Right atrium auricular region (tissue), 2 donors: ENCODE data around the gene EFEMP2. TPM values are rescaled to one million over a fixed set of nuclear protein-coding genes. Genes with fewer than 3 reads are reported as not detected.

ENCODE experiments used
- DNase-seq: peaks from one replicate; pipeline ENCODE4 v3.0.0-alpha.2; 2019; ENCODE audit warnings: low spot score
- H3K27ac ChIP-seq, 2 donors: fragments of 200-600 bp; sonication (generic); 1 replicate in 1 of 2; 2 replicates in 1 of 2; pipeline ENCODE4 v1.5.1; 2016 to 2019
- H3K27me3 ChIP-seq, 2 donors: fragments of 200-600 bp; sonication (generic); one replicate each; pipeline versions ENCODE4 v1.5.1 to v1.6.0; 2017 to 2019
- H3K36me3 ChIP-seq: fragments of 200-600 bp; sonication (generic); one replicate; pipeline ENCODE4 v1.5.1; 2016
- H3K4me1 ChIP-seq, 2 donors: fragments of 200-600 bp; sonication (generic); one replicate each; pipeline versions ENCODE4 v1.5.1 to v1.6.0; 2017 to 2019
- H3K4me3 ChIP-seq, 2 donors: fragments of 200-600 bp; sonication (generic); 1 replicate in 1 of 2; 2 replicates in 1 of 2; pipeline ENCODE4 v1.5.1; 2017 to 2019; ENCODE audit warnings: mild to moderate bottlenecking in 1 of 2, moderate library complexity in 1 of 2
- H3K9me3 ChIP-seq, 2 donors: fragments of 200-600 bp; sonication (generic); one replicate each; pipeline ENCODE4 v1.5.1; 2019
- total RNA-seq, 2 donors: library from RNA; depleted of rRNA; stranded (reverse); fragments of >200 nt; gene quantifications; one replicate each; pipeline ENCODE4 v1.1.0, GENCODE V29; 2016
- TF ChIP-seq, protein P1 (sequence below), 2 donors: fragments of 200-600 bp; sonication (generic); IDR thresholded peaks; one replicate each; pipeline ENCODE4 v1.5.1; 2019; ENCODE audit warnings: antibody characterized with exemption in 2 of 2

Gene EFEMP2
- total RNA-seq, 2 donors from 2014 or later, result 117 to 156 TPM

DNA sequence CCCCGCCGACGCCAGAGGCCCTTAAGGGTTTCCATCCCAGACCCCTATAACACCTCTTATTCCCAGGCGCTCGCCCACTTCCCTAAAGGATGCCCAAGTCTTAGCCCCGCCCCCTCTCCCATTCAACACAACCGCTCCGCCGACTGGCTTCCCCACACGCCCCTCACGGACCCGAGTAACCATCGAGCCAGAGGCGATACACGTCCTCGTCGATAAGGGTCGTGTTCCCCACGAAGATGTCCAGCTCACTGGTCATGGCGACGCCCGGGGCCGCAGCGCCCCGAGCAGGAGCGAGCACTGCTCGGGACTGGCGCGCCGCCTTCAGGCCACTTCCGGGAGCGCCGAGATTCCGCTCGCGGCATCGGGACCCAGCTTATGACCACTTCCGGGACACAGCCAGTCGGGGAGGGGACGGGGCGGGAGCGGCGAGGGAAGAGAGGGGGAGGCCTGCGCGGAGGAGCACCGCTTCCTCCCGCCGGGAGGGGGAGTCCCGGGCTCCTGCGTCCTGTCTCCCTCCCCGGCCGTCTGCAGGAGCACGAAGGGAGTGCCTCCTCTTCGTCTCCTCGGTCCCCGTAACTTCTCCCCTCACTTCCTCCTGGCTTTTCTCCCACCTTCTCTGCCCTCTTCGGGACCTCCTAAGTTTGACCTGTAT lies 15.7 kb upstream of the EFEMP2 start, which contains the start of gene FIBP:
TSS of gene FIBP (minus strand) at position 309 of the 652 bp plus-strand sequence. CDS start at position 256, 53 bp downstream.
- TF ChIP-seq, protein P1, sequence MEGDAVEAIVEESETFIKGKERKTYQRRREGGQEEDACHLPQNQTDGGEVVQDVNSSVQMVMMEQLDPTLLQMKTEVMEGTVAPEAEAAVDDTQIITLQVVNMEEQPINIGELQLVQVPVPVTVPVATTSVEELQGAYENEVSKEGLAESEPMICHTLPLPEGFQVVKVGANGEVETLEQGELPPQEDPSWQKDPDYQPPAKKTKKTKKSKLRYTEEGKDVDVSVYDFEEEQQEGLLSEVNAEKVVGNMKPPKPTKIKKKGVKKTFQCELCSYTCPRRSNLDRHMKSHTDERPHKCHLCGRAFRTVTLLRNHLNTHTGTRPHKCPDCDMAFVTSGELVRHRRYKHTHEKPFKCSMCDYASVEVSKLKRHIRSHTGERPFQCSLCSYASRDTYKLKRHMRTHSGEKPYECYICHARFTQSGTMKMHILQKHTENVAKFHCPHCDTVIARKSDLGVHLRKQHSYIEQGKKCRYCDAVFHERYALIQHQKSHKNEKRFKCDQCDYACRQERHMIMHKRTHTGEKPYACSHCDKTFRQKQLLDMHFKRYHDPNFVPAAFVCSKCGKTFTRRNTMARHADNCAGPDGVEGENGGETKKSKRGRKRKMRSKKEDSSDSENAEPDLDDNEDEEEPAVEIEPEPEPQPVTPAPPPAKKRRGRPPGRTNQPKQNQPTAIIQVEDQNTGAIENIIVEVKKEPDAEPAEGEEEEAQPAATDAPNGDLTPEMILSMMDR (IDR thresholded peaks at IDR 0.05), result peak; percentile 82 to 87
- Histone ChIP-seq H3K27ac (peak within 1 kb of the TSS; percentile 96 to 100), H3K27me3 (no peaks in the 10 kb centered on the region), H3K9me3 (no peaks in the 10 kb centered on the region), H3K4me3 (peak within 1 kb of the TSS; percentile 64 to 73), H3K36me3 (peaks cover 24% of the 10 kb centered on the region), H3K4me1 (peaks cover 0 to 66% of the 10 kb centered on the region in 2 donors)
- peak; percentile 98 for DNase-seq

DNA sequence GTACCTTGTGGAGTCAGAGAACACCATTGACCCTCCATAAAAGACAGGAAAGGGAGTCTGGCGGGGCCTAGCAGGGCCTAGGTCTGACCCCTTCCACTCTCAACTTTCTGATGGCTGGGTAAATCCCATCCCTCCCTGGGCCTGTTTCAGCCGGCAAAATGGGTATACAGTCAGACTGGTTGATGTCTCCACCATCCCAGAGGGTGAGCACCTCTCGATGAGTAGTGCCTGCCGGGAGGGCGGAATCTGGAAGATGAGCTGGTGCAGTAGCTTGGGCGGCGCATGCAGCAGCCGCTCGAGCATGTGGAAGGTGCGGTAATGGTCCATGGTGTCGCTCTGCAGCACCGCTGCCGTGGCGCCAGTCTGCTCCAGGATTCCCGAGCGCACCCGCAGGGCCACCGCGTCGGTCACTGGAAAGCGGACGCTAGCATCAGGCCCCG lies 15.1 kb upstream of the EFEMP2 start:
- Histone ChIP-seq H3K36me3 (peaks cover 29% of the 10 kb centered on the region), H3K9me3 (no peaks in the 10 kb centered on the region), H3K4me3 (peak overlapping the region; percentile 64 to 73), H3K27me3 (no peaks in the 10 kb centered on the region), H3K4me1 (peaks cover 0 to 61% of the 10 kb centered on the region in 2 donors), H3K27ac (peak overlapping the region; percentile 96 to 100)
- TF ChIP-seq, protein P1 (IDR thresholded peaks at IDR 0.05), result no peak
- DNase-seq, result no peak

DNA sequence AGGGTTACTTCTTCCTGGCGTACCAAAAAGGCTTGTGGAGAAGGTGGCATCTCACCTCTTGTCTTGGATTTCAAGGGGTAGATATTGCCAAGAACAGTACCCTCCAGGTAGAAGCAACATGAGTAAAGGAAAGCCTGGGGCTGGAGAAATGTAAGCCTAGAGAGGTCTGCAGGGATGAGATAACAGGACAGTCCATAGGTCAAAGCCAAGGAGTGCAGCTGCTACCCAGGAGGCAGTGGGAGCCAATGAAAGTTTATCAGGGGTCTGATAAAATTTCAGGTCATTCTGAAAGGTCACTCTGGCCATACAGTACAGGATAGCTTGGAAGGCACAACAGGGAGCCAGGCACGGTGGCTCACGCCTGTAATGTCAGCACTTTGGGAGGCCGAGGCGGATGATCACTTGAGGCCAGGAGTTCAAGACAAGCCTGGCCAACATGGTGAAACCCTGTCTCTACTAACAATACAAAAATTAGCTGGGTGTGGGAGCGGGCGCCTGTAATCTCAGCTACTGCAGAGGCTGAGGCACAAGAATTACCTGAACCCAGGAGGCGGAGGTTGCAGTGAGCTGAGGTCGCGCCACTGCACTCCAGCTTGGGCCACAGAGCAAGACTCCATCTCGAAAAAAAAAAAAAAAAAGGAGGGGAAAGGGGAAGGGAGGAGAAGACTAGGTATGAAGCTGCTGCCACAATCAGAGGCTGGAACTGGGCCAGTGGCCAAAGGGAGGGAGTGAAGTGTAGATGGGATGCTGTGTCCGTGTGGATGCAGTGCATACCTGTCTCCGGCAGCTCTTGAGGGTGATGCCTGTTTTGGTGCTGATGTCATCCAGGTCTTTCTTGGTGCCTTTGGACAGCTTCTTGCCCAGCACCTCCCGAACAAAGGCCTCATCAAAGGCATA lies 14.5 kb upstream of the EFEMP2 start:
- peak overlapping the region in 1 of 2 donors; percentile 100 for H3K27ac ChIP-seq
- peaks cover 0 to 54% of the 10 kb centered on the region in 2 donors for H3K4me1 ChIP-seq
- H3K27me3 ChIP-seq, result no peaks in the 10 kb centered on the region
- TF ChIP-seq, protein P1 (IDR thresholded peaks at IDR 0.05), result no peak
- H3K4me3 ChIP-seq, result peak overlapping the region; percentile 64 to 73
- peaks cover 30% of the 10 kb centered on the region for H3K36me3 ChIP-seq
- DNase-seq, result no peak
- H3K9me3 ChIP-seq, result no peaks in the 10 kb centered on the region

DNA sequence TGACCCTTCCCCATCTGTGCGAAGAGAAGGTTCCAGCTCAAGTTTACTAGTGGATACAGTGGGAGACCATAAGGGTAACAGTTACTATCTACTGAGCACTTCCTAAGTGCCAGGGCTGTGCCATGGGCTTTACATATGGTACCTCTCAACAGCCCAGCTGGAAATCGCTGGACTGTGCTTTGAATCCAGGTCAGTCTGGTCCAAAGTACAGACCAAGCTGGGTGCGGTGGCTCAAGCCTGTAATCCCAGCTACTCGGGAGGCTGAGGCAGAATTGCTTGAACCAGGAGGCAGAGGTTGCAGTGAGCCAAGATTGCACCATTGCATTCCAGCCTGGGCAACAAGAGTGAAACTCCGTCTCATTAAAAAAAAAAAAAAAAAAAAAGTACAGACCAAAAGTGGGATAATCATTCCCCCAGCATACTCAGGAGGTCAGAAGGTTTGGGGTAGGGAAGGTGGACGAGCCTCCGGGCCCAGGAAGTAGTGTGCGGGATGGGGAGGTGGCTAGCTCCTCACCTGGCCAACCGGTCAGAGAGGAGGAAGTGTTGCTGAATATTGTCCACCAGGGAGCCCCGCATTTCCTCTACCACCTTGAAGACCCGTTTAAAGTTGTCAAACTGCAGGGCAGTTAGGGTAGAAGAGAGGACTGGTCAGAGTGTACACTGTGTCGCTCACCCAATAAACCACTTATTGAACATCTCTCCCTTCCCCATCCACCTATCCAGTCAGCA lies 13.4 kb upstream of the EFEMP2 start:
- Histone ChIP-seq H3K4me1 (peaks cover 0 to 43% of the 10 kb centered on the region in 2 donors), H3K36me3 (peaks cover 30% of the 10 kb centered on the region), H3K27me3 (no peaks in the 10 kb centered on the region), H3K27ac (no peak overlapping the region), H3K4me3 (no peak overlapping the region), H3K9me3 (no peaks in the 10 kb centered on the region)
- TF ChIP-seq, protein P1 (IDR thresholded peaks at IDR 0.05), result no peak
- no peak for DNase-seq

DNA sequence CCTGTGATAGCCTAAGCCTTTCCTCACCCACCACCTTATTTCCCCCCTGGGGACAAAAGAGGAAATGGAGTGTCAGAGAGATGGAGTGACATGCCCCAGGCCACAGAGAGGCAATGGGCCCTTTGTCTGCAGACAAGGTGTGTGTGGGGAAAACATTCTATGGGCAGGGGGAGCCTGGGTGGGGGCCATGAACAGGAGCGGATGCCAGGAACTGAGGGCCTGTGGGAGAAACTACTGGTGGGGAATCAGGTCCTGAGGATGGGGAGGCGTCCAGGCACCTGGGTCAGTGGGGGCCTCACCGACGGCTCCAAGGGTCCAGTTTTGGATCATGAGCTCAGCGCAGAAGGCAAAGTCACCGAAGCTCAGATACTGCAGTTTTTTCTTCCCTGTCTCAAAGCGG lies 12.6 kb upstream of the EFEMP2 start:
- Histone ChIP-seq H3K9me3 (no peaks in the 10 kb centered on the region), H3K27ac (peak overlapping the region in 1 of 2 donors; percentile 33), H3K27me3 (no peaks in the 10 kb centered on the region), H3K4me3 (no peak overlapping the region), H3K4me1 (peaks cover 0 to 43% of the 10 kb centered on the region in 2 donors), H3K36me3 (peaks cover 30% of the 10 kb centered on the region)
- TF ChIP-seq, protein P1 (IDR thresholded peaks at IDR 0.05), result no peak
- DNase-seq, result no peak
